Measurements from ENCODE around the gene DEXI. TPM values are rescaled to one million over a fixed set of nuclear protein-coding genes. Genes with fewer than 3 reads are reported as not detected.

The DEXI gene
- polyA plus RNA-seq, 3 donors: 4.9 to 10.8 (median 6.8) TPM

DNA sequence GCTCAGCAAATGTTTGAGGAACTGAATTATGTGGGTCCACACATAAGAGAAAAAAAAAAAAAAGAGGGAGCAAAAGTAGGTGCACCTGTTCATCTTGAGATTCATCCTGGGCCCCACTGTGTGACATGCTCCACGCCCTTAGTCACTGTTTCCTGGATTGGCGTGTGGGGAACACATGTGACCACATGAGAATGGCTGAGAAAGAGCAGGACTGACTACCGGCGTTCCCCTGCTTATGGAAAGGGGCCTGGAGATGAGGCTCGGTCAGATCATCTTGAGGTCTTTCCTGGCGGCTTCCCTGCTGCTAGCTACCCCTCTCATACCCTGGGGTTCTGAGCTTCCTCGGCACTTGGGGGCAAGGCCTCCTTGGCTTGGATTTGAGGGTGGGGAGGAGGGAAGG is 3.9 kb downstream of the DEXI start:
- H3K36me3 ChIP-seq (replicated peaks in 1 of 2; ENCODE audit: control insufficient read depth in 1 of 2, insufficient read depth in 2 of 2, low read length in 2 of 2): peaks cover 0 to 10% of the 10 kb centered on the region in 2 donors
- Mint-ChIP-seq H3K36me3 (peaks cover 8 to 20% of the 10 kb centered on the region in 2 donors), H3K4me1 (peaks cover 71% of the 10 kb centered on the region), H3K27ac (peak overlapping the region in 4 of 7 donors; percentile 57 to 80 (median 68)), H3K9me3 (peaks cover 0 to 2% (median 0%) of the 10 kb centered on the region in 7 donors), H3K27me3 (ENCODE audit: low read depth in 3 of 3) (peaks cover 2 to 7% (median 4%) of the 10 kb centered on the region in 3 donors), H3K4me3 (peak overlapping the region; percentile 39 to 51)
- H3K27me3 ChIP-seq (ENCODE audit: control insufficient read depth in 2 of 2, insufficient read depth in 2 of 2, low read length in 2 of 2): no peaks in the 10 kb centered on the region
- H4K20me1 ChIP-seq (ENCODE audit: insufficient read depth, low read length): peaks cover 89% of the 10 kb centered on the region
- peak overlapping the region; percentile 18 to 22 for H3K27ac ChIP-seq (ENCODE audit: low read depth in 1 of 2, low read length in 2 of 2)
- TF ChIP-seq, protein P1, sequence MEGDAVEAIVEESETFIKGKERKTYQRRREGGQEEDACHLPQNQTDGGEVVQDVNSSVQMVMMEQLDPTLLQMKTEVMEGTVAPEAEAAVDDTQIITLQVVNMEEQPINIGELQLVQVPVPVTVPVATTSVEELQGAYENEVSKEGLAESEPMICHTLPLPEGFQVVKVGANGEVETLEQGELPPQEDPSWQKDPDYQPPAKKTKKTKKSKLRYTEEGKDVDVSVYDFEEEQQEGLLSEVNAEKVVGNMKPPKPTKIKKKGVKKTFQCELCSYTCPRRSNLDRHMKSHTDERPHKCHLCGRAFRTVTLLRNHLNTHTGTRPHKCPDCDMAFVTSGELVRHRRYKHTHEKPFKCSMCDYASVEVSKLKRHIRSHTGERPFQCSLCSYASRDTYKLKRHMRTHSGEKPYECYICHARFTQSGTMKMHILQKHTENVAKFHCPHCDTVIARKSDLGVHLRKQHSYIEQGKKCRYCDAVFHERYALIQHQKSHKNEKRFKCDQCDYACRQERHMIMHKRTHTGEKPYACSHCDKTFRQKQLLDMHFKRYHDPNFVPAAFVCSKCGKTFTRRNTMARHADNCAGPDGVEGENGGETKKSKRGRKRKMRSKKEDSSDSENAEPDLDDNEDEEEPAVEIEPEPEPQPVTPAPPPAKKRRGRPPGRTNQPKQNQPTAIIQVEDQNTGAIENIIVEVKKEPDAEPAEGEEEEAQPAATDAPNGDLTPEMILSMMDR (IDR thresholded peaks at IDR 0.05): no peak
- peaks cover 61 to 74% of the 10 kb centered on the region in 2 donors for H3K4me1 ChIP-seq (ENCODE audit: control insufficient read depth in 1 of 2, insufficient read depth in 2 of 2, low read length in 2 of 2)
- intact Hi-C loops (cut with micrococcal nuclease): loop anchor here in 1 of 2 donors (5.0 kb wide), 1 partner anchor 196 kb away; the partner anchor contains the start of gene NUBP1
- H3K4me3 ChIP-seq (replicated peaks in 1 of 3; ENCODE audit: low read depth in 2 of 3, low read length in 3 of 3): peak overlapping the region in 1 of 3 experiments; percentile 27
- peak; percentile 20 to 72 (median 30) for DNase-seq
- WGBS (ENCODE audit: insufficient coverage): 0% methylated on average over 4 of the region's 7 CpGs
- peak overlapping the region; percentile 48 for H3K4me2 ChIP-seq (replicated peaks; ENCODE audit: extremely low read depth, low read length, poor library complexity, severe bottlenecking)
- H2AFZ ChIP-seq (ENCODE audit: insufficient read depth, low read depth, low read length, poor library complexity, severe bottlenecking): no peak overlapping the region
- H3K9me3 ChIP-seq (replicated peaks in 1 of 2; ENCODE audit: control insufficient read depth in 1 of 2, insufficient read depth in 1 of 2, low read length in 2 of 2): no peaks in the 10 kb centered on the region
- no peak overlapping the region for H3K9ac ChIP-seq (ENCODE audit: insufficient read depth, low read length, poor library complexity, severe bottlenecking)
- peaks cover 38% of the 10 kb centered on the region for H3K79me2 ChIP-seq (ENCODE audit: insufficient read depth, low read length)

DNA sequence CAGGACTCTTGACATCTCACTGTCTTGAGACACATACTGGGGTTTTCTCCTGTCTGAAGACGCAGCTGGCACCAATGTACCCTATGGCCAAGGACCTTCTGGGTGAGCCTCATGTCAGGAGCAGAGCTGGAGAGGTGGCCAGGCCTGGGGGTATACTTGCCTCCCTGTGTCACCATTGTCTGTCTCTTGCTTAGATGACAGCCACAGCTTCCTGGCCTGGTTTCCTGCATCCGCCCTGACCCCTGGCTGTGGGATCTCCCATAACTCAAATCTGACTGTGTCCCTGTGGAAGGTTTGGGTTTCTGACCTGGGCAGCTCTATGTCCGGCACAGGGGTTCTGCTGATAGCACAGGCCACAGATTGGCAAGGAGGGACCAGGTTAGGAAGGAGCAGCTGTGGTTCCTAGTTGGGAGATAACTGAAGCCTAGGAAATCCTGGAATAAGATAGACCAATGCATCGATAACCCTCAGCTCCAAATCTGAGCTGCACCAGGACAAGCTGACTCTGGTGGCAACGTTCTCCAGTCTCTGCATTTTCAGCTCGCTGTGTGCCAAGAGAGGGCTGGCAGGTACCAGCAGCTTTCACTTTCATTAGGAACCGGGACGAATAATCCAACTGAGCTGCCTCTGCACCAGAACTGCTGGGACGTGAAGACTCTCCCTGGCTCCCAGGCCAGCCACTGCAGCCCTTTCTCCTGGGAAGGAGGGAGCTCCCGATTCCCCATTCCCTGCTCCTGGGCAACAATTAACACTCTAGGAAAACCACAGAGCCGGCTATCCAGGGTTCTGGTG is 5.0 kb downstream of the DEXI start:
- TF ChIP-seq, protein P1 (IDR thresholded peaks at IDR 0.05): no peak
- Histone ChIP-seq H3K36me3 (replicated peaks in 1 of 2; ENCODE audit: control insufficient read depth in 1 of 2, insufficient read depth in 2 of 2, low read length in 2 of 2) (peaks cover 0 to 10% of the 10 kb centered on the region in 2 donors), H2AFZ (ENCODE audit: insufficient read depth, low read depth, low read length, poor library complexity, severe bottlenecking) (no peak overlapping the region), H3K4me3 (replicated peaks in 1 of 3; ENCODE audit: low read depth in 2 of 3, low read length in 3 of 3) (peak overlapping the region in 1 of 3 experiments; percentile 29), H3K9ac (ENCODE audit: insufficient read depth, low read length, poor library complexity, severe bottlenecking) (peak overlapping the region; percentile 15), H3K79me2 (ENCODE audit: insufficient read depth, low read length) (peaks cover 38% of the 10 kb centered on the region), H3K27ac (ENCODE audit: low read depth in 1 of 2, low read length in 2 of 2) (peak overlapping the region in 1 of 2 donors; percentile 25), H3K4me1 (ENCODE audit: control insufficient read depth in 1 of 2, insufficient read depth in 2 of 2, low read length in 2 of 2) (peaks cover 54 to 63% of the 10 kb centered on the region in 2 donors), H3K9me3 (replicated peaks in 1 of 2; ENCODE audit: control insufficient read depth in 1 of 2, insufficient read depth in 1 of 2, low read length in 2 of 2) (no peaks in the 10 kb centered on the region), H4K20me1 (ENCODE audit: insufficient read depth, low read length) (peaks cover 92% of the 10 kb centered on the region), H3K27me3 (ENCODE audit: control insufficient read depth in 2 of 2, insufficient read depth in 2 of 2, low read length in 2 of 2) (no peaks in the 10 kb centered on the region), H3K4me2 (replicated peaks; ENCODE audit: extremely low read depth, low read length, poor library complexity, severe bottlenecking) (peak overlapping the region; percentile 48)
- no peak for DNase-seq
- Mint-ChIP-seq H3K4me1 (peaks cover 71% of the 10 kb centered on the region), H3K9me3 (peaks cover 0 to 2% (median 0%) of the 10 kb centered on the region in 7 donors), H3K36me3 (peaks cover 8 to 20% of the 10 kb centered on the region in 2 donors), H3K27ac (peak overlapping the region in 2 of 7 donors; percentile 23 to 63), H3K27me3 (ENCODE audit: low read depth in 3 of 3) (peaks cover 2 to 7% (median 4%) of the 10 kb centered on the region in 3 donors), H3K4me3 (peak overlapping the region; percentile 40 to 51)
- intact Hi-C loops (cut with micrococcal nuclease): loop anchor here in 1 of 2 donors (5.0 kb wide), 1 partner anchor 195 kb away; the partner anchor contains the start of gene NUBP1
- WGBS (ENCODE audit: insufficient coverage): 24% methylated on average over 8 of the region's 11 CpGs

Measured in CD14-positive monocyte (primary cell).